Caco-2 (cell line): ENCODE data around the gene CRTC3. TPM values are rescaled to one million over a fixed set of nuclear protein-coding genes. Genes with fewer than 3 reads are reported as not detected.

Source experiments
- BruUV-seq: library from RNA; stranded (reverse); fragments of 400-500 nt; replicated peaks from 2 replicates; lab custom pipeline; 2021; lab: Mats Ljungman, UMichigan
- CTCF ChIA-PET: fragments of 300-600 bp; sonication (Branson Sonifier 250); formaldehyde crosslinking; loops from one replicate; lab custom pipeline; 2022; ENCODE audit warnings: antibody characterized with exemption; lab: Charles Lee
- POLR2A ChIA-PET: fragments of 300-600 bp; sonication (Branson Sonifier 250); formaldehyde crosslinking; loops from one replicate; lab custom pipeline; 2022; ENCODE audit warnings: antibody characterized with exemption; lab: Charles Lee
- DNase-seq, 2 experiments: peaks; one replicate each; pipeline versions ENCODE4 v3.0.0 to v3.0.0-alpha.2; 2020 to 2022
- H3K27me3 ChIP-seq: replicated peaks from 2 replicates; pipeline ENCODE4 v1.6.0; 2011; ENCODE audit warnings: low read length; ENCODE audit not compliant: control insufficient read depth, insufficient read depth
- H3K36me3 ChIP-seq: 2 replicates; pipeline ENCODE4 v1.5.1; 2011; ENCODE audit warnings: low read length; ENCODE audit not compliant: control insufficient read depth, insufficient read depth
- H3K4me1 ChIP-seq: fragments of 250-450 bp; sonication (Bioruptor Pico); 2 replicates; pipeline ENCODE4 v1.5.1; 2020; ENCODE audit warnings: mild to moderate bottlenecking
- H3K4me3 ChIP-seq: 2 replicates; pipeline ENCODE4 v1.5.1; 2011; ENCODE audit warnings: low read depth, mild to moderate bottlenecking, control low read depth, low read length
- H3K9me3 ChIP-seq: fragments of 250-450 bp; sonication (Bioruptor Pico); 2 replicates; pipeline ENCODE4 v1.5.1; 2020; ENCODE audit warnings: mild to moderate bottlenecking, moderate library complexity
- H3K27ac Mint-ChIP-seq: one replicate; pipeline ENCODE4 v1.8.0; 2022; ENCODE audit warnings: mixed read lengths; ENCODE audit not compliant: unreplicated experiment
- H3K27me3 Mint-ChIP-seq: one replicate; pipeline ENCODE4 v1.8.0; 2022; ENCODE audit warnings: mixed read lengths; ENCODE audit not compliant: insufficient read depth, unreplicated experiment
- H3K36me3 Mint-ChIP-seq: one replicate; pipeline ENCODE4 v1.8.0; 2022; ENCODE audit warnings: mild to moderate bottlenecking, mixed read lengths; ENCODE audit not compliant: insufficient read depth, unreplicated experiment
- H3K4me1 Mint-ChIP-seq: one replicate; pipeline ENCODE4 v1.8.0; 2022; ENCODE audit warnings: low read depth, mixed read lengths; ENCODE audit not compliant: unreplicated experiment
- H3K4me3 Mint-ChIP-seq: one replicate; pipeline ENCODE4 v1.8.0; 2022; ENCODE audit warnings: mild to moderate bottlenecking, moderate library complexity, mixed read lengths; ENCODE audit not compliant: unreplicated experiment
- H3K9me3 Mint-ChIP-seq: one replicate; pipeline ENCODE4 v1.8.0; 2022; ENCODE audit warnings: mixed read lengths; ENCODE audit not compliant: unreplicated experiment
- intact Hi-C: fragments of 100-400 bp; cut with micrococcal nuclease; formaldehyde crosslinking; loops from one replicate; pipeline ENCODE4 v1.10.0; 2022; ENCODE audit not compliant: unreplicated experiment
- total RNA-seq: library from RNA; stranded (reverse); gene quantifications from 2 replicates; pipeline ENCODE4 v1.2.3, GENCODE V29; 2022
- TF ChIP-seq, protein P1 (sequence below), 2 experiments: fragments of 200-600 bp in 1 of 2; IDR thresholded peaks; 1 replicate in 1 of 2; 2 replicates in 1 of 2; pipeline versions ENCODE4 v1.5.1 to v1.8.0; 2011 to 2022; ENCODE audit warnings: antibody characterized with exemption in 1 of 2, control low read depth in 1 of 2, inconsistent platforms in 1 of 2, low read depth in 1 of 2, low read length in 1 of 2, mild to moderate bottlenecking in 1 of 2, moderate library complexity in 1 of 2; ENCODE audit not compliant: insufficient read depth in 1 of 2, severe bottlenecking in 1 of 2, unreplicated experiment in 1 of 2

CRTC3 gene
- total RNA-seq, 1 experiment from 2014 or later, result 35.0 TPM

DNA sequence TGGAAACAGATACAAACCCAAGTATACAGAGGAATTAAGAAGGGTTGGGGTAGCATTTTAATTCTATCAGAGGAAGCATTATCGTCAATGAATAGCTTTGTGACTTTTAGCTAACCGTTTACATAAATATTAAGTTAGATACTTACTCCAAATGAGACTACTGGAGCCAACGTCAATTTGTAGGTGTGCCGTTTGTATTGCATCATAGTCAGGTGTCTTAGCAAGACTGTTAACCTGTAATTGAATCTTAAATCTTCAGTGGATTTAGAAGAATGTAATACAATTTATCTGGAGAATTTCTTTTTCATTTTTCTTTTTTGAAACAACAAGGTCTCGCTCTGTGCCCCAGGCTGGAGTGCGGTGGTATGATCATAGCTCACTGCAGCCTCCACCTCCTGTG, 55.1 kb downstream of the CRTC3 start:
- POLR2A ChIA-PET, result no interaction called here

DNA sequence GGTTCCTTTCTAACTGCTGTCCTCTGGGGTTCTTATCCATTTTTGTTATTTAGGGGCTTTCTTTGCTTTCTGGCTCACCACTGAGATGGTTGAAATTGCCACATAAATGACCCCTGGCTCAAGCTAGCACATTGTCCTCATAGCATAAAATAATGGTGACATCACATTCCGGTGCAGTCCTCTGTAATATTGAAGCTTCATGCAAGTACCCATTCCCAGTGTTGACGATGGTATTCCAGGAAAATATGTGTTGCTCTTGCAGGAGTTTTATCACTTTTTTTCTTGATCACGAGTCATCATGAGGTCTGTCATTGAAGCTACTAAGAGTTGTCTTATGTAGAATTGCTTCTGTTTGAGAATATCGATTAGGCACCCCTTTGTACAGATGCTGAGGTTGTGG, 56.1 kb downstream of the CRTC3 start:
- no peaks in the 10 kb centered on the region for H3K9me3 Mint-ChIP-seq
- BruUV-seq, result no TSS peak
- TF ChIP-seq, protein P1, sequence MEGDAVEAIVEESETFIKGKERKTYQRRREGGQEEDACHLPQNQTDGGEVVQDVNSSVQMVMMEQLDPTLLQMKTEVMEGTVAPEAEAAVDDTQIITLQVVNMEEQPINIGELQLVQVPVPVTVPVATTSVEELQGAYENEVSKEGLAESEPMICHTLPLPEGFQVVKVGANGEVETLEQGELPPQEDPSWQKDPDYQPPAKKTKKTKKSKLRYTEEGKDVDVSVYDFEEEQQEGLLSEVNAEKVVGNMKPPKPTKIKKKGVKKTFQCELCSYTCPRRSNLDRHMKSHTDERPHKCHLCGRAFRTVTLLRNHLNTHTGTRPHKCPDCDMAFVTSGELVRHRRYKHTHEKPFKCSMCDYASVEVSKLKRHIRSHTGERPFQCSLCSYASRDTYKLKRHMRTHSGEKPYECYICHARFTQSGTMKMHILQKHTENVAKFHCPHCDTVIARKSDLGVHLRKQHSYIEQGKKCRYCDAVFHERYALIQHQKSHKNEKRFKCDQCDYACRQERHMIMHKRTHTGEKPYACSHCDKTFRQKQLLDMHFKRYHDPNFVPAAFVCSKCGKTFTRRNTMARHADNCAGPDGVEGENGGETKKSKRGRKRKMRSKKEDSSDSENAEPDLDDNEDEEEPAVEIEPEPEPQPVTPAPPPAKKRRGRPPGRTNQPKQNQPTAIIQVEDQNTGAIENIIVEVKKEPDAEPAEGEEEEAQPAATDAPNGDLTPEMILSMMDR (IDR thresholded peaks at IDR 0.05; ENCODE audit: insufficient read depth in 1 of 2, low read depth in 1 of 2, low read length in 1 of 2, severe bottlenecking in 1 of 2, unreplicated experiment in 1 of 2), result no peak
- POLR2A ChIA-PET, result no interaction called here
- no peaks in the 10 kb centered on the region for H3K4me1 Mint-ChIP-seq
- Histone ChIP-seq H3K36me3 (no peaks in the 10 kb centered on the region; the same call in 1 of the 2 replicates), H3K4me3 (no peak overlapping the region), H3K4me1 (no peaks in the 10 kb centered on the region), H3K27me3 (no peaks in the 10 kb centered on the region), H3K9me3 (no peaks in the 10 kb centered on the region)
- peaks cover 9% of the 10 kb centered on the region for H3K36me3 Mint-ChIP-seq
- CTCF ChIA-PET, result no interaction called here
- intact Hi-C loops, result no loop called here
- no peaks in the 10 kb centered on the region for H3K27me3 Mint-ChIP-seq
- no peak overlapping the region for H3K27ac Mint-ChIP-seq
- no peak for DNase-seq
- H3K4me3 Mint-ChIP-seq, result no peak overlapping the region

More for the DNA sequence above, 55.1 kb downstream of the CRTC3 start:
- no peak for DNase-seq
- H3K36me3 ChIP-seq, result no peaks in the 10 kb centered on the region; the same call in 1 of the 2 replicates
- peaks cover 9% of the 10 kb centered on the region for H3K36me3 Mint-ChIP-seq
- no peaks in the 10 kb centered on the region for H3K27me3 ChIP-seq
- H3K4me1 ChIP-seq, result no peaks in the 10 kb centered on the region
- no peaks in the 10 kb centered on the region for H3K27me3 Mint-ChIP-seq
- BruUV-seq, result no TSS peak
- no peak overlapping the region for H3K27ac Mint-ChIP-seq
- H3K4me3 ChIP-seq, result no peak overlapping the region
- H3K9me3 ChIP-seq, result no peaks in the 10 kb centered on the region
- TF ChIP-seq, protein P1 (IDR thresholded peaks at IDR 0.05; ENCODE audit: insufficient read depth in 1 of 2, low read depth in 1 of 2, low read length in 1 of 2, severe bottlenecking in 1 of 2, unreplicated experiment in 1 of 2), result no peak
- no peak overlapping the region for H3K4me3 Mint-ChIP-seq
- no peaks in the 10 kb centered on the region for H3K4me1 Mint-ChIP-seq
- no peaks in the 10 kb centered on the region for H3K9me3 Mint-ChIP-seq
- CTCF ChIA-PET, result interaction anchor here (0.7 kb wide), 1 partner anchor 63 kb away, joined by 8 read pairs; no protein-coding TSS in a partner anchor
- intact Hi-C loops, result no loop called here

DNA sequence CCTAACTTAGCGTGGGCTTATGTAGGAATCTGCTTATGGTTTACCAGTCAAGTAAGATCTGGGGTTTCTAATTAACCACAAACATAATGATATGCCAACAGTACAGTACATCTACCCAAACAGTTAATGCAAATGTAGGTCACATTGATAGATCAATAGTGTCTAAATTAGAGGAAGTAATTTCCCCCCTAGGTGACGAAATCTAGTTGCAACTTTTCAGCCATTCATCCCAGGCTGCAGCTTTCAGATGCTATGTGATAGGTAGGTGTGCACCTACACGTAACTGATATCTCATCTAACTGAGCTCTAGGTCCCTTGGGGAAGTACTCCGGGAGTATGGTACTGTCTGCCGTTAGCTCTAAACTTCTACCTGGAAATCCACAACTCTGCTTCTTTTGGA, 57.2 kb downstream of the CRTC3 start:
- no peak overlapping the region for H3K27ac Mint-ChIP-seq
- H3K36me3 Mint-ChIP-seq, result peaks cover 9% of the 10 kb centered on the region
- no TSS peak for BruUV-seq
- no peaks in the 10 kb centered on the region for H3K27me3 Mint-ChIP-seq
- H3K9me3 Mint-ChIP-seq, result no peaks in the 10 kb centered on the region
- TF ChIP-seq, protein P1 (IDR thresholded peaks at IDR 0.05; ENCODE audit: insufficient read depth in 1 of 2, low read depth in 1 of 2, low read length in 1 of 2, severe bottlenecking in 1 of 2, unreplicated experiment in 1 of 2), result no peak
- Histone ChIP-seq H3K27me3 (no peaks in the 10 kb centered on the region), H3K4me1 (no peaks in the 10 kb centered on the region), H3K4me3 (no peak overlapping the region), H3K9me3 (no peaks in the 10 kb centered on the region), H3K36me3 (no peaks in the 10 kb centered on the region; the same call in 1 of the 2 replicates)
- intact Hi-C loops, result no loop called here
- ChIA-PET CTCF (interaction anchor here (0.9 kb wide), 1 partner anchor 40 kb away, joined by 4 read pairs; no protein-coding TSS in a partner anchor), POLR2A (no interaction called here)
- no peak for DNase-seq
- H3K4me1 Mint-ChIP-seq, result no peaks in the 10 kb centered on the region
- no peak overlapping the region for H3K4me3 Mint-ChIP-seq
